ENCODE results near the gene DAPL1.

The DAPL1 gene

GRCh38 chr2:158806941-158807340 is 11.8 kb downstream of the DAPL1 start:
- DNase-seq (ENCODE audit: insufficient read length) (no peak), FAIRE-seq (no peak)
- TF ChIP-seq POLR2A (IDR thresholded peaks at IDR 0.05; ENCODE audit: low read depth, low read length) (no peak), POLR2AphosphoS5 (IDR thresholded peaks at IDR 0.05; ENCODE audit: low read depth, low read length) (no peak), TAF1 (IDR thresholded peaks at IDR 0.05; ENCODE audit: borderline replicate concordance, low read depth, low read length) (no peak)

DNA sequence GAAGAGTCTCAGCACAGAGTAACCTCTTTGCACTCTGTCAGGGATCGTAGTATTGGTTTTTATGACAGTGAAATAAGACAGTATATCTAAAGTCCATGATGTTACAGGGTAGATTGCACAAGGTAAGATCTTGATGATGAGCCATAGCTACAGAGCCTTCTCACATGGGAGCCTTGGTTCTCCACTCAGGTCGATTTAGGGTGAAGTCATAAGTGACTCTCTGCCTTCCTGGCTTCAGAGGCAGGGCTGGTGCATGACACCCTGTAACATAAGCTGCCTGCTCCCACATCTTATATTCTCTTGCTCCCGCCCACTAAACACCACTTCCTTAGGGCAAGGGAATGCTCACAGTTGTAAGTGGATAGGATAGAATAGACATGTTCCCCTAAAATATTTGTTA is 13.3 kb downstream of the DAPL1 start:
- TF ChIP-seq POLR2AphosphoS5 (IDR thresholded peaks at IDR 0.05; ENCODE audit: low read depth, low read length) = no peak
- TF ChIP-seq POLR2A (IDR thresholded peaks at IDR 0.05; ENCODE audit: low read depth, low read length) = no peak
- TF ChIP-seq TAF1 (IDR thresholded peaks at IDR 0.05; ENCODE audit: borderline replicate concordance, low read depth, low read length) = no peak
- FAIRE-seq (no peak), DNase-seq (ENCODE audit: insufficient read length) (no peak)

DNA sequence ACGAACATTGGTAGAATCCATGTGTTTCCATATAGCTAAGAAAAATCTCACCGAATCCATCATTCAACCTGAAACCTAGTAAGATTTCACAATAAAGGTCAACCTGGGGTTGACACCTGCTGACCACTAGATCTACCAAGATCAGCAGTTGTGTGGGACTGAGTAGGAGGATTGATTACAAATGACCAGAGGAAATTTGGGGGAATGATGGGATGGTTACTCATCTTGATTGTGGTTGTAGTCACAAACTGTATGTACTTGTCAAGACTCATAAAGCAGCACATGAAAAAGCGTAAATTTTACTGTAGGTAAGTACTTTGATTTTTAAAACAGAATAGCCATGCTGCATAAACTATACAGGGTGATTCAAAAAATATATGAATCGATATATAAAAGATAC is 14.7 kb downstream of the DAPL1 start:
- FAIRE-seq (no peak), DNase-seq (ENCODE audit: insufficient read length) (no peak)
- TF ChIP-seq POLR2AphosphoS5 (IDR thresholded peaks at IDR 0.05; ENCODE audit: low read depth, low read length) (no peak), TAF1 (IDR thresholded peaks at IDR 0.05; ENCODE audit: borderline replicate concordance, low read depth, low read length) (no peak), POLR2A (IDR thresholded peaks at IDR 0.05; ENCODE audit: low read depth, low read length) (no peak)

DNA sequence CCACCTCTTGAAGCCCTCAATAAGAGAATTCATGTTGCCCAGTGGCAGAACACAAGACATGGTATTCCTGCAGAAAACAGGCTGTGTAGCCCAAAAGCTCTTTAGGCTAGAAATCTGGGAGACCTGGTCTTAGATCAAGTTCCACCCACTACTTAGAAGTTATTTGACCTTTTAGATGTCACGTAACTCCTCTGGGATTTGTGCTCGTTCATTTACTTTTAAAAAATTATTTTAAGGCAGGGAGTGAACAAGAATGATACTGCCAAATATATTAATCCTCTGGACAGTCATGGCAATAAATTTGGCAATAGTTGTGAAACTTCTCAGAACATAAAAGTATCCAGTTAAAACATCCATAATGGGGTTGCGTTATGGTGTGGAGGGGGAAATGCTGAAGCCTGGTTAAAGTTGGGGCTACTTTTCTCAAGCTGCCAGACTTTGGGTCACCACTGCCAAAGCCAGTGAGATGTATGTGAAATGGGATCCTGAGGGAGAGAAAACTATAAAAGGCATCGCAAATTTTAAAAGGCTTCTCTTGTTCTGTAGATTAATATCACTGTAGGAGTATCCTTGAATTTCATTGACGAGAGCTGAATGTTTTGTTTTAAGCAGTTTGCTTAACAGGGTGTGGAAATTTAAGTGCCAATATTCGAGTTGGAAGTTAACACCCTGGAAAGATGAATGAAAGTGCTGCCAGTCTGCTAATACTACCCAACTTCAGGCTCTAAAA is 15.8 kb downstream of the DAPL1 start:
- no peak for FAIRE-seq
- no peak for DNase-seq (ENCODE audit: insufficient read length)
- TF ChIP-seq POLR2A (IDR thresholded peaks at IDR 0.05; ENCODE audit: low read depth, low read length) (no peak), POLR2AphosphoS5 (IDR thresholded peaks at IDR 0.05; ENCODE audit: low read depth, low read length) (no peak), TAF1 (IDR thresholded peaks at IDR 0.05; ENCODE audit: borderline replicate concordance, low read depth, low read length) (no peak)

DNA sequence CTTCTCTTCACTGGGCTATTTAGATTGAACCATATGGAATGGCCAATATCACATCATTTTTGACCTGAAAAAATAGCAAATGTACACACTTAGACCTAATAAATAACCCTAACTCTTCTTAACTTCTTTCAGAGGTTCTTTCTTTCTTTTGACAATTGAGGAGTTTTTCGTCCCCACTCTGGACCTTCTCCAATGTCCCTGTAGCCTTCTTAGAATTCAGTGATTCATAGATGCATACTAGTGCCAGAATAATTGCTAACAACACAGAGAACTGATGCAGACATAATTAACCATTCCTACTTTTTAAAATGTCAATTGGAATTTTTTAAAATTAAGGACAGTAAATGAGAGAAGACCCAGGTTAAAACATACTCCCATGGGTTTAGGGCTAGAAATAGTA is 20.0 kb downstream of the DAPL1 start:
- TF ChIP-seq TAF1 (IDR thresholded peaks at IDR 0.05; ENCODE audit: borderline replicate concordance, low read depth, low read length) = no peak
- no peak for TF ChIP-seq POLR2A (IDR thresholded peaks at IDR 0.05; ENCODE audit: low read depth, low read length)
- TF ChIP-seq POLR2AphosphoS5 (IDR thresholded peaks at IDR 0.05; ENCODE audit: low read depth, low read length) = no peak
- DNase-seq (ENCODE audit: insufficient read length) (no peak), FAIRE-seq (no peak)

DNA sequence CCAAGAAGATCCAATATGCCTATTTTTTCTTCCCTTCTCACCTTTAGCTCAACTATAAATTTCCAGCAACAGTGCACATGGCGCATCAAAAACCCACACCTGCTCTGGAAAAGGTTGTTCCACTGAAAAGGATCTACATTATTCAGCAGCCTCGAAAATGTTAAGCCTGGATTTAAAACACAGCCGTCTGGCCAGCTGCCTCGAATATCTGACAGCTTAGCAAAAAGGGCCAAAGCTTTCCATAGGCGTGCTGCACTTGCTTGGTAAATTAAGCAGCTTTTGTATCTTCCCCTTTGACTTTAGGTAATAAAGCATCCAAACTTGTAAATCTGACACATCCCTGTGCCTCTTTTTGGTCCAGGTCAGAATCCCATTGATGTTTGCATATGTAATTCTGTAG is 20.5 kb downstream of the DAPL1 start:
- DNase-seq (ENCODE audit: insufficient read length) (no peak), FAIRE-seq (no peak)
- TF ChIP-seq TAF1 (IDR thresholded peaks at IDR 0.05; ENCODE audit: borderline replicate concordance, low read depth, low read length) (no peak), POLR2AphosphoS5 (IDR thresholded peaks at IDR 0.05; ENCODE audit: low read depth, low read length) (no peak), POLR2A (IDR thresholded peaks at IDR 0.05; ENCODE audit: low read depth, low read length) (no peak)

- FAIRE-seq (no peak), DNase-seq (ENCODE audit: insufficient read length) (no peak)
- no peak for TF ChIP-seq POLR2A (IDR thresholded peaks at IDR 0.05; ENCODE audit: low read depth, low read length)
- no peak for TF ChIP-seq POLR2AphosphoS5 (IDR thresholded peaks at IDR 0.05; ENCODE audit: low read depth, low read length)
- no peak for TF ChIP-seq TAF1 (IDR thresholded peaks at IDR 0.05; ENCODE audit: borderline replicate concordance, low read depth, low read length)
These were observed 22.5 kb downstream of the DAPL1 start for GRCh38 chr2:158817588-158817987.

DNA sequence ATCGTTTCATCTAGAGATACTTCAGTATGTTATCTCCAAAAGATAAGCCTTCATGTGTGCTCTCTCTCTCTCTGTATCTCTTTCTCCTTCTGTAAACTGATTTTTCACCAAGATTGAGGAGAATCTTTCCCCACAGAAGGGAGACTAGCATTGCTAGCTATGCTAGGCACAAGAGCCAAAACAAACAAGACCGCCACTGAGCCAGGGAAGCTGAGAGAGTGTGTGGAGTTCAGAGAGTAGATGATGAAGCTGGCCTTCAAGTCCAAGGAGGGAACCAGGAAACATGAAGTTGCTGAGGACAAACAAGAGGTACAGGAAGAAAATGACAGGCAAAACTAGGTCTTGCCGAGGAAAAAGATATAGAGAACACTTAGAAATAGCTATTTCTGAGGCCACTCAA is 23.4 kb downstream of the DAPL1 start:
- DNase-seq (ENCODE audit: insufficient read length) (no peak), FAIRE-seq (no peak)
- no peak for TF ChIP-seq POLR2AphosphoS5 (IDR thresholded peaks at IDR 0.05; ENCODE audit: low read depth, low read length)
- no peak for TF ChIP-seq POLR2A (IDR thresholded peaks at IDR 0.05; ENCODE audit: low read depth, low read length)
- no peak for TF ChIP-seq TAF1 (IDR thresholded peaks at IDR 0.05; ENCODE audit: borderline replicate concordance, low read depth, low read length)

GRCh38 chr2:158822193-158822592 is 27.1 kb downstream of the DAPL1 start:
- no peak for DNase-seq (ENCODE audit: insufficient read length)
- TF ChIP-seq POLR2AphosphoS5 (IDR thresholded peaks at IDR 0.05; ENCODE audit: low read depth, low read length) = no peak
- FAIRE-seq = no peak

DNA sequence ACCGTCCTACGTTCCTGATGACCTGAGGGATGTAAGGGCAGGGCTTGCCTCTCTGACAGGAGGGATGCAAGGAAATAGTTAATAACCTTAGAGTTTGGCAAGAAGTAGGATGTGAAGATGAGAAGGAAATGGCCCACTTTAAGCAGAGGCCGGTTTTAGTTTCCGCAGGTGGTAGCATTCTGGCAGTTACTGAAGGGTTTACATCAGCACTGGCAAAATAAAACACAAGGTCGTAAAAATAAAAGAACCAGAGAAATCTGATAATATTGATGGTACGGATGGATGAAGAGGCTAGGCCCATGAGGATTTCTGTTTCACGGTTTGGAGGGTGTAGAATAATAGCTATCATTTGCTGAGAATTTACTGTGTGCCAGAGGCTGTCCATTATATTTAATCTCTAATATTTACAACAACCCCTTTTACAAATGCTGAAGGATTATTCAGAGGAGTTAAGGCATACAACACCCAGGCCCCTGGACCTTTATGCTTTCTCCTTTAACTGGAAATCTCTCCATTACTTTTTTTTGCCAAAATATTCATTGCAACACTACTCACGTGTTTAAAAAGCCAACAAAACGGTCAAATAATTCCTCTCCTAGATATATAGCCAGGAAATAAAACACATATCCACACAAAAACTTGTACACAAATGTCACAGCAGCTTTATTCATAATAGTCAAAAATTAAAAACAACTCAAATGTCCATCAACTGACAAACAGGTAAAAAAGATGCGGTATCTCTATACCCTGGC is 28.5 kb downstream of the DAPL1 start:
- no peak for TF ChIP-seq POLR2AphosphoS5 (IDR thresholded peaks at IDR 0.05; ENCODE audit: low read depth, low read length)
- no peak for TF ChIP-seq POLR2A (IDR thresholded peaks at IDR 0.05; ENCODE audit: low read depth, low read length)
- TF ChIP-seq TAF1 (IDR thresholded peaks at IDR 0.05; ENCODE audit: borderline replicate concordance, low read depth, low read length) = no peak
- FAIRE-seq = no peak
- DNase-seq (ENCODE audit: insufficient read length) = no peak

- TF ChIP-seq TAF1 (IDR thresholded peaks at IDR 0.05; ENCODE audit: borderline replicate concordance, low read depth, low read length) (no peak), POLR2A (IDR thresholded peaks at IDR 0.05; ENCODE audit: low read depth, low read length) (no peak), POLR2AphosphoS5 (IDR thresholded peaks at IDR 0.05; ENCODE audit: low read depth, low read length) (no peak)
- FAIRE-seq (no peak), DNase-seq (ENCODE audit: insufficient read length) (no peak)
These were observed 29.9 kb downstream of the DAPL1 start for GRCh38 chr2:158825021-158825420.

GRCh38 chr2:158826965-158827364 is 31.8 kb downstream of the DAPL1 start:
- TF ChIP-seq POLR2AphosphoS5 (IDR thresholded peaks at IDR 0.05; ENCODE audit: low read depth, low read length) (no peak), POLR2A (IDR thresholded peaks at IDR 0.05; ENCODE audit: low read depth, low read length) (no peak), TAF1 (IDR thresholded peaks at IDR 0.05; ENCODE audit: borderline replicate concordance, low read depth, low read length) (no peak)
- FAIRE-seq (no peak), DNase-seq (ENCODE audit: insufficient read length) (no peak)
